Measurements from ENCODE around the gene ARSA. TPM values are rescaled to one million over a fixed set of nuclear protein-coding genes. Genes with fewer than 3 reads are reported as not detected.

The ARSA gene
- total RNA-seq, 1 experiment from 2014 or later = 11.3 TPM

DNA sequence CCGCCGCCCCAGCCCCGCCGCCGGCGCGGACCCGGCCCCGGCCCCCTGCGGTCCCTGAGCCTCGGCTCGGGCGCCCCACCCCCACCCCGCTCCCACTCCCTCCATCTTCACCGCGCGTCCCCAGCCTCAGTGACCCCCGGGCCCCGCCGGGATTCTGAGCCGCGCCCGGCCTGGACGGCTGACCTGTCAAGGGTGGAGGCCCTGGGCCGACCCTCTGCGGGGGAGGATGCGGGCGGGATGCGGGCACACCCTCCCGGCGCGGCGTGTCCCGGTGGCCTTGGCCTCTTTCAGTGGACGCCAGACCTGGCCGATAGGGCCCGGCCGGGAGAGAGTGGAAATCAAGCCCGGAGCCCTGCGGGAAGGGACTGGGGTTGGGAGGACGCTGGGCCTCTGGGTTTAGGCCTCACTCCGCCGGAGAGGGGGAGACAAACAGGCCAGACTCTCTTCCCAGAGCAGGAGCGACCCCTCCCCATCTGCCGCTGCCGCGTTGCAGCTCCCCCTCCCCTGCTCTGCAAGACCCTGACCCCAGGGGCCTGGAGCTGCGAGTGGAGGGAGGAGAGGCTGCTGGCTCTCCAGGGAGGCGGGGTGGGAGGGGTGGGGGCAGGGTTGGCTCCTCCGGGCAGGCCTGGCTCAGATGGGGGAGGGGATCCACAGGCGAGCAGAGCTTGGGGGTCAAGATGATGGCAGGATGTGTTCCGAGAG is 26.8 kb downstream of the ARSA start:
- intact Hi-C loops (cut with micrococcal nuclease) = no loop called here
- Histone ChIP-seq H3K27ac (ENCODE audit: low read length) (no peak overlapping the region), H3K9me2 (replicated peaks; ENCODE audit: low read length) (no peaks in the 10 kb centered on the region), H4K20me1 (ENCODE audit: low read length) (no peaks in the 10 kb centered on the region), H3K36me3 (ENCODE audit: low read depth, low read length) (no peaks in the 10 kb centered on the region), H3K9me3 (ENCODE audit: low read length) (no peaks in the 10 kb centered on the region), H3K27me3 (ENCODE audit: low read length) (no peaks in the 10 kb centered on the region), H3K4me2 (ENCODE audit: low read length) (no peak overlapping the region), H3K79me2 (ENCODE audit: low read length) (no peaks in the 10 kb centered on the region), H3K4me1 (ENCODE audit: insufficient read depth, low read length) (no peaks in the 10 kb centered on the region), H3F3A (ENCODE audit: low read length, unreplicated experiment) (no peaks in the 10 kb centered on the region), H3K4me3 (ENCODE audit: low read length) (no peak overlapping the region), H2AFZ (ENCODE audit: low read length) (no peak overlapping the region), H3K9ac (ENCODE audit: low read length) (no peak overlapping the region)
- ATAC-seq = no peak
- ChIA-PET CTCF (no interaction called here), POLR2A (ENCODE audit: unreplicated experiment) (no interaction called here)
- TF ChIP-seq, protein P1, sequence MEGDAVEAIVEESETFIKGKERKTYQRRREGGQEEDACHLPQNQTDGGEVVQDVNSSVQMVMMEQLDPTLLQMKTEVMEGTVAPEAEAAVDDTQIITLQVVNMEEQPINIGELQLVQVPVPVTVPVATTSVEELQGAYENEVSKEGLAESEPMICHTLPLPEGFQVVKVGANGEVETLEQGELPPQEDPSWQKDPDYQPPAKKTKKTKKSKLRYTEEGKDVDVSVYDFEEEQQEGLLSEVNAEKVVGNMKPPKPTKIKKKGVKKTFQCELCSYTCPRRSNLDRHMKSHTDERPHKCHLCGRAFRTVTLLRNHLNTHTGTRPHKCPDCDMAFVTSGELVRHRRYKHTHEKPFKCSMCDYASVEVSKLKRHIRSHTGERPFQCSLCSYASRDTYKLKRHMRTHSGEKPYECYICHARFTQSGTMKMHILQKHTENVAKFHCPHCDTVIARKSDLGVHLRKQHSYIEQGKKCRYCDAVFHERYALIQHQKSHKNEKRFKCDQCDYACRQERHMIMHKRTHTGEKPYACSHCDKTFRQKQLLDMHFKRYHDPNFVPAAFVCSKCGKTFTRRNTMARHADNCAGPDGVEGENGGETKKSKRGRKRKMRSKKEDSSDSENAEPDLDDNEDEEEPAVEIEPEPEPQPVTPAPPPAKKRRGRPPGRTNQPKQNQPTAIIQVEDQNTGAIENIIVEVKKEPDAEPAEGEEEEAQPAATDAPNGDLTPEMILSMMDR (conservative IDR thresholded peaks at IDR 0.05; ENCODE audit: low read depth, low read length) = no peak
- TF ChIP-seq EZH2phosphoT487 (IDR thresholded peaks at IDR 0.05; ENCODE audit: borderline replicate concordance, low read length) (no peak), EZH2 (IDR thresholded peaks at IDR 0.05; ENCODE audit: low read length, unreplicated experiment) (no peak)
- no peak for DNase-seq
- BruUV-seq (replicated peaks) = no TSS peak

DNA sequence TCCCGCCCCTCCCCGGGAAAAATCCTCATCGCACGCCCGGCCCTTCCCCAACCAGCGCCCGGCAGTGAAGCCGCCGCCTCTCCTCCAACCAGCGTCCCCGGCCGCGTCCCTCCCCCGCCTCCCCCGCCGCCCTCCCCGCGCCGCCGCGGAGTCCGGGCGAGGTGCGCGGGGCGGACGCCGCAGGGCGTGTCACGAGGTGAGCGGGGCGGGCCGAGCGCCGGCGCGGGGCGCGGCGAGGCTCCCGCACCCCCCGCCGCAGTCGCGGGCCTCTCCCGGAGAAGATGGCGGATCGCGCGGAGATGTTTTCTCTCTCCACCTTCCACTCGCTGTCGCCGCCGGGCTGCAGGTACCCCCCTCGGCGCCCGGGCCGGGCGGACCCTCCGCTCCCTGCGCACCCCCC is 27.4 kb downstream of the ARSA start, which contains the start of gene MAPK8IP2:
MAPK8IP2 (plus strand) TSS at position 256 of the 400 bp plus-strand sequence; CDS start at position 282, 26 bp downstream.
- BruUV-seq (replicated peaks) = no TSS peak
- ATAC-seq = peak; percentile 55
- no peaks in the 10 kb centered on the region for H3K36me3 ChIP-seq (ENCODE audit: low read depth, low read length)

More for the DNA sequence above, 27.4 kb downstream of the ARSA start, which contains the start of gene MAPK8IP2:
- H3K9ac ChIP-seq (ENCODE audit: low read length) = no peak within 1 kb of the TSS
- H3K9me3 ChIP-seq (ENCODE audit: low read length) = no peaks in the 10 kb centered on the region
- H3K27me3 ChIP-seq (ENCODE audit: low read length) = no peaks in the 10 kb centered on the region
- POLR2A ChIA-PET (ENCODE audit: unreplicated experiment) = no interaction called here
- no peaks in the 10 kb centered on the region for H4K20me1 ChIP-seq (ENCODE audit: low read length)
- H3K4me2 ChIP-seq (ENCODE audit: low read length) = no peak within 1 kb of the TSS
- H2AFZ ChIP-seq (ENCODE audit: low read length) = no peak within 1 kb of the TSS
- H3K4me1 ChIP-seq (ENCODE audit: insufficient read depth, low read length) = no peaks in the 10 kb centered on the region
- CTCF ChIA-PET = interaction anchor here (1.4 kb wide), 1 partner anchor 21 kb away, joined by 3 read pairs; no protein-coding TSS in a partner anchor
- H3F3A ChIP-seq (ENCODE audit: low read length, unreplicated experiment) = no peaks in the 10 kb centered on the region
- peak; percentile 4 for DNase-seq
- intact Hi-C loops (cut with micrococcal nuclease) = no loop called here
- TF ChIP-seq EZH2phosphoT487 (IDR thresholded peaks at IDR 0.05; ENCODE audit: borderline replicate concordance, low read length) (no peak), EZH2 (IDR thresholded peaks at IDR 0.05; ENCODE audit: low read length, unreplicated experiment) (no peak)
- TF ChIP-seq, protein P1 (conservative IDR thresholded peaks at IDR 0.05; ENCODE audit: low read depth, low read length) = no peak
- H3K79me2 ChIP-seq (ENCODE audit: low read length) = no peaks in the 10 kb centered on the region
- no peak within 1 kb of the TSS for H3K4me3 ChIP-seq (ENCODE audit: low read length)
- no peak within 1 kb of the TSS for H3K27ac ChIP-seq (ENCODE audit: low read length)
- H3K9me2 ChIP-seq (replicated peaks; ENCODE audit: low read length) = no peaks in the 10 kb centered on the region
